HEK293 (cell line): Measurements from ENCODE around the gene TBC1D20.

ENCODE experiments used
- CTCF ChIA-PET: fragments of 350-600 bp; formaldehyde crosslinking; extraction: SDS; loops from one replicate; lab custom pipeline; 2021; ENCODE audit warnings: antibody characterized with exemption; lab: Yijun Ruan, JAX
- POLR2A ChIA-PET: fragments of 300-600 bp; formaldehyde crosslinking; extraction: SDS; loops from one replicate; lab custom pipeline; 2020; ENCODE audit warnings: antibody characterized with exemption, inconsistent platforms; lab: Yijun Ruan, JAX
- H3K27ac ChIP-seq: fragments of 200-500 bp; sonication (Bioruptor generic); 2 replicates; pipeline ENCODE4 v1.5.1; 2014; ENCODE audit warnings: low read depth, low read length, control low read depth, inconsistent platforms; ENCODE audit errors: extremely low read depth
- H3K36me3 ChIP-seq, 2 experiments: fragments of 200-500 bp in 1 of 2; sonication (Bioruptor generic) in 1 of 2; 1 replicate in 1 of 2; 2 replicates in 1 of 2; pipeline ENCODE4 v1.5.1; 2014 to 2017; ENCODE audit warnings: inconsistent platforms in 2 of 2, low read length in 2 of 2; ENCODE audit not compliant: control insufficient read depth in 2 of 2, insufficient read depth in 1 of 2
- H3K4me1 ChIP-seq: fragments of 200-500 bp; sonication (Bioruptor generic); 2 replicates; pipeline ENCODE4 v1.5.1; 2014; ENCODE audit warnings: mild to moderate bottlenecking, low read length, inconsistent platforms; ENCODE audit not compliant: control insufficient read depth, insufficient read depth
- H3K4me3 ChIP-seq: 2 replicates; pipeline ENCODE4 v1.5.1; 2011; ENCODE audit warnings: low read depth, mild to moderate bottlenecking, control low read depth, low read length, moderate library complexity
- H3K9me3 ChIP-seq: fragments of 200-500 bp; sonication (Bioruptor generic); 2 replicates; pipeline ENCODE4 v1.5.1; 2014; ENCODE audit warnings: low read depth, low read length, inconsistent platforms; ENCODE audit not compliant: control insufficient read depth, insufficient read depth
- BCL11B ChIP-seq: fragments of 450-650 bp; formaldehyde crosslinking; IDR thresholded peaks from 2 replicates; pipeline ENCODE4 v1.5.1; 2016; ENCODE audit warnings: low read depth, missing biosample characterization, missing genetic modification characterization
- GLIS1 ChIP-seq: fragments of 450-650 bp; formaldehyde crosslinking; IDR thresholded peaks from 2 replicates; pipeline ENCODE4 v1.5.1; 2016; ENCODE audit warnings: missing biosample characterization, missing genetic modification characterization
- GLIS2 ChIP-seq: fragments of 450-650 bp; formaldehyde crosslinking; IDR thresholded peaks from 2 replicates; pipeline ENCODE4 v1.5.1; 2016; ENCODE audit warnings: missing biosample characterization, missing genetic modification characterization
- OVOL3 ChIP-seq: fragments of 450-650 bp; formaldehyde crosslinking; IDR thresholded peaks from 2 replicates; pipeline ENCODE4 v1.5.1; 2016; ENCODE audit warnings: missing biosample characterization, missing genetic modification characterization
- PATZ1 ChIP-seq: fragments of 450-650 bp; formaldehyde crosslinking; IDR thresholded peaks from 2 replicates; pipeline ENCODE4 v1.5.1; 2016; ENCODE audit warnings: missing biosample characterization, missing genetic modification characterization
- SCRT2 ChIP-seq: fragments of 450-650 bp; formaldehyde crosslinking; IDR thresholded peaks from 2 replicates; pipeline ENCODE4 v1.5.1; 2016; ENCODE audit warnings: missing biosample characterization, missing genetic modification characterization
- SP2 ChIP-seq: fragments of 450-650 bp; formaldehyde crosslinking; IDR thresholded peaks from 2 replicates; pipeline ENCODE4 v1.5.1; 2016; ENCODE audit warnings: missing biosample characterization, missing genetic modification characterization
- SP3 ChIP-seq: fragments of 450-650 bp; formaldehyde crosslinking; IDR thresholded peaks from 2 replicates; pipeline ENCODE4 v1.5.1; 2016; ENCODE audit warnings: missing biosample characterization, missing genetic modification characterization
- SP7 ChIP-seq: fragments of 450-650 bp; formaldehyde crosslinking; IDR thresholded peaks from 2 replicates; pipeline ENCODE4 v1.5.1; 2016; ENCODE audit warnings: missing biosample characterization, missing genetic modification characterization
- ZBTB11 ChIP-seq: fragments of 450-650 bp; formaldehyde crosslinking; conservative IDR thresholded peaks from 2 replicates; pipeline ENCODE4 v1.5.1; 2016; ENCODE audit warnings: low read depth, missing biosample characterization, missing genetic modification characterization
- ZBTB20 ChIP-seq: fragments of 450-650 bp; formaldehyde crosslinking; IDR thresholded peaks from 2 replicates; pipeline ENCODE4 v1.5.1; 2016; ENCODE audit warnings: missing biosample characterization, missing genetic modification characterization
- ZBTB8A ChIP-seq: fragments of 450-650 bp; formaldehyde crosslinking; IDR thresholded peaks from 2 replicates; pipeline ENCODE4 v1.5.1; 2016; ENCODE audit warnings: missing biosample characterization, missing genetic modification characterization
- ZNF169 ChIP-seq: fragments of 450-650 bp; formaldehyde crosslinking; IDR thresholded peaks from 2 replicates; pipeline ENCODE4 v1.5.1; 2016; ENCODE audit warnings: missing biosample characterization, missing genetic modification characterization
- ZNF341 ChIP-seq: fragments of 450-650 bp; formaldehyde crosslinking; IDR thresholded peaks from 2 replicates; pipeline ENCODE4; 2016; ENCODE audit warnings: low read depth, missing biosample characterization, missing genetic modification characterization
- ZNF391 ChIP-seq: fragments of 450-650 bp; formaldehyde crosslinking; IDR thresholded peaks from 2 replicates; pipeline ENCODE4 v1.5.1; 2016; ENCODE audit warnings: low read depth, missing biosample characterization, missing genetic modification characterization, borderline replicate concordance
- ZNF48 ChIP-seq: fragments of 450-650 bp; formaldehyde crosslinking; IDR thresholded peaks from 2 replicates; pipeline ENCODE4 v1.5.1; 2016; ENCODE audit warnings: missing biosample characterization, missing genetic modification characterization
- ZNF561 ChIP-seq: fragments of 450-650 bp; IDR thresholded peaks from 2 replicates; pipeline ENCODE4 v1.5.1; 2018; ENCODE audit warnings: missing biosample characterization, missing genetic modification characterization, borderline replicate concordance
- ZSCAN23 ChIP-seq: fragments of 450-650 bp; formaldehyde crosslinking; IDR thresholded peaks from 2 replicates; pipeline ENCODE4 v1.5.1; 2016; ENCODE audit warnings: missing biosample characterization, missing genetic modification characterization
- ZXDB ChIP-seq: fragments of 450-650 bp; formaldehyde crosslinking; IDR thresholded peaks from 2 replicates; pipeline ENCODE4 v1.5.1; 2016; ENCODE audit warnings: missing biosample characterization, missing genetic modification characterization
- TF ChIP-seq, protein P1 (sequence below): fragments of 450-650 bp; formaldehyde crosslinking; IDR thresholded peaks from 2 replicates; pipeline ENCODE4 v1.5.0; 2017; ENCODE audit warnings: missing biosample characterization, missing genetic modification characterization, borderline replicate concordance

TBC1D20 gene

DNA sequence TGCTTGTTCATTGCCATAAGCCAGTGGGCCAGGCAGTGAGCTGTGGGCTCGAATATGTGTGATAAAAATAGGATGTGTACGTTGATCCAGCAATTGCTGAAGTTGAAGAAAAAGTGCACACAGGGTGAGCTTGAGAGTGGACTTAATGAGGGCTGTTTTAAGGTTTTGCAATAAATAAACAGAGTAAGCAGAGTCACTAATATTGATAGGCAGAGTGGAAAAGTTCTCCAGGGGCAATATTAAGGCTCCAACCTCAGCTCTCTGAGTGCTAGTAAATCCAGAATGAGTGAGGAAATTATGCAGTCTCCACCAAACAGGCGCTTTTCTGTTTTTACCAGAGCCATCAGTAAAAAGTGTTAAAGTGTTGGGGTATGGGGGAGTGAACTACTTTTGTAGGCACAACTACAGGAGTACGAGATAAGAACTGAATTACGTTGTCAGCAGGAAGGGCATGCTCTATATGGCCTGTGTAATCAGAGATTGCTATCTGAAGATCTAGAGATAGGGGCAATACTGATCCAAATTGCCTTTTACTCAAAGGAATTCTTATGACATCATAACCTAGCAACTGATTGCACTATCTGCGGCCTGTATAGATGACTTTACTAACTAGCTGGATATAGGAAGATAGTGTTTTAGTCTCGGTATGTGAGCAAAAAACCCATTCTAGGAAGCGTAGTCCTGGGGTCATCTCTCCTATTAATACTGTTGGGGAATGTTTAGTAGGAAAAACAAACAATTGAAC, 7.6 kb upstream of the TBC1D20 start:
- CTCF ChIA-PET, result interaction anchor here (1.0 to 1.5 kb wide), 2 partner anchors 9 to 10 kb away, joined by 3 to 4 read pairs; no protein-coding TSS in a partner anchor
- POLR2A ChIA-PET, result no interaction called here
- TF ChIP-seq GLIS2 (tag by site-specific recombination), result no peak
- TF ChIP-seq ZNF561 (tag by site-specific recombination), result no peak
- H3K4me3 ChIP-seq, result no peak overlapping the region
- no peaks in the 10 kb centered on the region for H3K4me1 ChIP-seq
- no peaks in the 10 kb centered on the region for H3K9me3 ChIP-seq
- H3K36me3 ChIP-seq, result peaks cover 0 to 5% of the 10 kb centered on the region in 2 experiments; a peak in 1 of 3 replicates
- no peak overlapping the region for H3K27ac ChIP-seq

DNA sequence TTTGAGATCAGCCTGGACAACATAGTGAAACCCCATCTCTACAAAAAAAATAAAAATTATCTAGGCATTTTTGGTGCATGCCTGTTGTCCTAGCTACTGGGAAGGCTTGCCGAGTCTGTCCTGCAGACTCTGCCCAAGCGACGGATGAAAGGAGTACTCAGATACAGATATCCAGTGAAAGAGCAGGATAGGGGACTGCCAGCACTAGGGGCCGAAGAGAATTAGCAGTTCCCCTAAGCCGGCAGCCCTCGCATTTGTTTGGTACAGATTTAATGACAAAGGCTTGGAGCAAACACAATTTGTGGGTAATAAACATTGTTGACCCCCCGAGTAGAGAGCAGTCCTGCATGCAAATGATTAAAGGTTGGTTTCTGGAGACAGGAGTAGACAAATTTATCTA, 5.4 kb upstream of the TBC1D20 start:
- ChIA-PET CTCF (interaction anchor here (0.9 to 1.6 kb wide), 2 partner anchors 9 to 114 kb away, joined by 3 to 6 read pairs; no protein-coding TSS in a partner anchor), POLR2A (no interaction called here)
- H3K9me3 ChIP-seq, result no peaks in the 10 kb centered on the region
- H3K4me3 ChIP-seq, result no peak overlapping the region
- H3K36me3 ChIP-seq, result no peaks in the 10 kb centered on the region
- H3K4me1 ChIP-seq, result no peaks in the 10 kb centered on the region; the same call in 1 of the 2 replicates
- H3K27ac ChIP-seq, result no peak overlapping the region
- TF ChIP-seq BCL11B (tag by site-specific recombination) (no peak), ZNF48 (no peak), ZSCAN23 (tag by site-specific recombination) (no peak)

- Histone ChIP-seq H3K4me1 (peaks cover 15% of the 10 kb centered on the region), H3K27ac (peak overlapping the region; percentile 86), H3K36me3 (peaks cover 0 to 4% of the 10 kb centered on the region in 2 experiments; a peak in 1 of 3 replicates), H3K9me3 (no peaks in the 10 kb centered on the region), H3K4me3 (peak overlapping the region; percentile 77)
- CTCF ChIA-PET, result interaction anchor here (0.7 to 2.1 kb wide), 4 partner anchors 30 to 177 kb away, joined by 3 to 7 read pairs (median 3); no protein-coding TSS in a partner anchor
- POLR2A ChIA-PET, result interaction anchor here (0.6 to 1.7 kb wide), 4 partner anchors 48 to 114 kb away, joined by 3 to 5 read pairs (median 4); partner anchors contain the start of genes CSNK2A1 and NRSN2
- TF ChIP-seq SP7, result peak; percentile 17; the same call in 1 of the 2 replicates
- peak; percentile 60 for TF ChIP-seq ZBTB8A
- TF ChIP-seq OVOL3, result no peak
- TF ChIP-seq SCRT2 (tag by site-specific recombination), result no peak
- TF ChIP-seq ZBTB20 (tag by site-specific recombination), result peak; percentile 83
- no peak for TF ChIP-seq BCL11B (tag by site-specific recombination)
- TF ChIP-seq ZNF169 (tag by site-specific recombination), result no peak
- no peak for TF ChIP-seq ZNF561 (tag by site-specific recombination)
- peak; percentile 36 for TF ChIP-seq PATZ1 (tag by site-specific recombination)
- 0 out of 2 replicates have a peak, but pooled peaks have one; percentile 26 for TF ChIP-seq SP3 (tag by site-specific recombination)
- peak; percentile 43; the same call in 1 of the 2 replicates for TF ChIP-seq ZNF341 (tag by site-specific recombination)
- TF ChIP-seq, protein P1, sequence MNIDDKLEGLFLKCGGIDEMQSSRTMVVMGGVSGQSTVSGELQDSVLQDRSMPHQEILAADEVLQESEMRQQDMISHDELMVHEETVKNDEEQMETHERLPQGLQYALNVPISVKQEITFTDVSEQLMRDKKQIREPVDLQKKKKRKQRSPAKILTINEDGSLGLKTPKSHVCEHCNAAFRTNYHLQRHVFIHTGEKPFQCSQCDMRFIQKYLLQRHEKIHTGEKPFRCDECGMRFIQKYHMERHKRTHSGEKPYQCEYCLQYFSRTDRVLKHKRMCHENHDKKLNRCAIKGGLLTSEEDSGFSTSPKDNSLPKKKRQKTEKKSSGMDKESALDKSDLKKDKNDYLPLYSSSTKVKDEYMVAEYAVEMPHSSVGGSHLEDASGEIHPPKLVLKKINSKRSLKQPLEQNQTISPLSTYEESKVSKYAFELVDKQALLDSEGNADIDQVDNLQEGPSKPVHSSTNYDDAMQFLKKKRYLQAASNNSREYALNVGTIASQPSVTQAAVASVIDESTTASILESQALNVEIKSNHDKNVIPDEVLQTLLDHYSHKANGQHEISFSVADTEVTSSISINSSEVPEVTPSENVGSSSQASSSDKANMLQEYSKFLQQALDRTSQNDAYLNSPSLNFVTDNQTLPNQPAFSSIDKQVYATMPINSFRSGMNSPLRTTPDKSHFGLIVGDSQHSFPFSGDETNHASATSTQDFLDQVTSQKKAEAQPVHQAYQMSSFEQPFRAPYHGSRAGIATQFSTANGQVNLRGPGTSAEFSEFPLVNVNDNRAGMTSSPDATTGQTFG (tag by site-specific recombination), result no peak
- no peak for TF ChIP-seq ZNF391 (tag by site-specific recombination)
- peak; percentile 56 for TF ChIP-seq GLIS1
- TF ChIP-seq ZBTB11 (tag by site-specific recombination), result peak; percentile 31
- TF ChIP-seq SP2, result peak; percentile 23; the same call in 1 of the 2 replicates
- peak; percentile 21; the same call in 1 of the 2 replicates for TF ChIP-seq ZXDB (tag by site-specific recombination)
Measured at GRCh38 chr20:461254-462198, 807 bp downstream of the TBC1D20 start.
